C1 segment of cervical spinal cord (tissue), 14 donors: ENCODE results near the gene HNMT.
"Not testable (repeated sequence)": the region's sequence is repeated elsewhere in the genome, so short reads cannot be mapped to it uniquely, and the experiment has no call there.

Source experiments
- DNase-seq, 14 donors: peaks; one replicate each; lab custom pipeline; 2025; lab: John Stamatoyannopoulos, UW

HNMT gene

DNA sequence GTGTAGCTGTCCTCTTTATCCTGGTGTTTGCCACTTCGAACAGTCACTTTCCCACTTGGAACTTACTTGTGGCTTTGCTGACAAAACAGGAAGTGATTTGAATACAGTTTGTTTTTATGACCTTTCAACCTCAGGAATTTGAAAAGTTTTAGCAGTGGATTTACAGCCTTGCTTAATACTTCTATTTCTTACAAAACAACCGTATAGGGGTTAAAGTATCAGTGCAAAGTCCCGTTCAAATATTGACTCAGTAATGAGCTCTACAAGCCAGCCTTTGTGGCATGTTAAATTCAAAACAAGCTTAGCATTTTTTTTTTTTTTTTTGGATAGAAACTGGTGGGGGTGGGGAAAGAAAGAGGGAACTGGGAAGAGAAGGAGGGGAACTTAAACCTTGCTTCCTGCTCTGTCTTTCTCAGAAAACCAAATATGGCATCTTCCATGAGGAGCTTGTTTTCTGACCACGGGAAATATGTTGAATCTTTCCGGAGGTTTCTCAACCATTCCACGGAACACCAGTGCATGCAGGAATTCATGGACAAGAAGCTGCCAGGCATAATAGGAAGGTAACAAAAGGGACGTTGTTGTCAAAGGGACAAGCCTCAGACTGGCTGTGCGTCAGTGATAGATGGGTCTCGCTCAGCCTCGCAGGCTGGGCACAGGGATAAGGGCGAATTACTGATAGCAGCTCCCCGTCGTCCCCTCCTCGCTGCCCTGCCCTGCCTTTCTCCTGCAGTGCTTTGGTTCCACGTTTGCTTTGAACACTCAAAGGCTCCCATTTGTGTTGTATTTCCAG lies at the start of gene HNMT:
Gene HNMT, plus strand, starts transcription at position 408 of the 793 bp plus-strand sequence. Its CDS starts 19 bp downstream, at position 427.
- DNase-seq, result peak in 12 of 14 donors; percentile 6 to 88 (median 52)

GRCh38 chr2:137921105-137921880 lies 43.0 kb upstream of the HNMT start:
- DNase-seq, result no peak

DNA sequence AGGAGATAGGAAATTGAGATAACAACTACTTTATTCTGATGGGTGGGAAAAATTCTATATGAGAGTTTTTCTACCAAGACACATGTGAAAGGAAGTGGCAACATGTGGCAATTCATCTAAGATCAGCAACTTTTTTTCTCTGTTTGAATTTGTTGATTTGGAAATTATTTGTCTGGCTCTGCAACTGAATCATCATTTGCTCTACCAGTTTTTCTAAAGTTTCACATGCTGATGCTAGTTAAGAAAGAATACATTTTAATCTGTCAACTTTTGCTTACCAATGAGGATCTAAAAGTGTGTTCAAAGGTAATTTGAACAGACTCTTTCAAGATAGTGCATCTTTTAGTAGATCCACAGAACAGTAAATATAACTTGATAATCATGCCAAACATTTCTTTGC lies 42.1 kb upstream of the HNMT start:
- DNase-seq, result not testable (repeated sequence)

DNA sequence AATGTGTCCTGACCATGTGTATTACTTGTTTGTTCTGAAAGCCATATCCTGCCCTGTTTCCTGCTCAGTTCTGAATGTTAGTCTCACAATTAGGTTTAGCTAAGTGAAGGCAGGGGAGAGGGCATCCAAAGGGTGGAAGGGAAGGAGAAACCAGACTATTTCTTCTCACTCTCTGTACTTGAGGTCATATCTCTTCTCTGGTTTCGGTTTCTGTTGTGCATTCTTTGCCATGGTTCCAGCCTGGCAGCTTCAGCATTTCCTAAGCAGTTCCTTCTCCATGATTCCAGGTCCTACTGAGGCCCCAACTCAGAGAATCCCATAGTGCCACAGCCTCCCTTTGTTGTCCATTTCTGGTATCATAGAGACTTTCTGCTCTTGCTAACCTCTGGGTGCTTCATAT lies 40.3 kb upstream of the HNMT start:
- no peak for DNase-seq

DNA sequence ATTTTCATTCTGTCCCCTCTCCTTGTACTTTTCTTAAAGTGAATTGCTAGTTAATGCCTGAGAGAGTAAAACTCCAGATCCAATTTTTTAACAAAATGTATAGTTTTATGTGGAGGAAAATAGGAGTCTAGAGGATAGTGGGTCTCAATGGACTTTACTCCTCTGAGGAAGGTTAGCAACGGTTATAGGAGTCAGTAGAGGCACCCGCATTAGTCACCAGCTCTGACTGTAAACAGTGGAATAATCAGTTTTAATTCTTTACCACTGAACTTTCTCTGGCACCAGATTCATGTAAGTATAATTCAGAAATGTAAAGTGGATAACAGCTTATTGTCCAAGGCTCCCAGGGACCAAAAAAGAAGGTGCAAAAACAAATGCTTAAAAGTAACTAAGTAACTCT lies 38.7 kb upstream of the HNMT start:
- DNase-seq, result no peak

GRCh38 chr2:137927846-137928245 lies 36.4 kb upstream of the HNMT start:
- no peak for DNase-seq

DNA sequence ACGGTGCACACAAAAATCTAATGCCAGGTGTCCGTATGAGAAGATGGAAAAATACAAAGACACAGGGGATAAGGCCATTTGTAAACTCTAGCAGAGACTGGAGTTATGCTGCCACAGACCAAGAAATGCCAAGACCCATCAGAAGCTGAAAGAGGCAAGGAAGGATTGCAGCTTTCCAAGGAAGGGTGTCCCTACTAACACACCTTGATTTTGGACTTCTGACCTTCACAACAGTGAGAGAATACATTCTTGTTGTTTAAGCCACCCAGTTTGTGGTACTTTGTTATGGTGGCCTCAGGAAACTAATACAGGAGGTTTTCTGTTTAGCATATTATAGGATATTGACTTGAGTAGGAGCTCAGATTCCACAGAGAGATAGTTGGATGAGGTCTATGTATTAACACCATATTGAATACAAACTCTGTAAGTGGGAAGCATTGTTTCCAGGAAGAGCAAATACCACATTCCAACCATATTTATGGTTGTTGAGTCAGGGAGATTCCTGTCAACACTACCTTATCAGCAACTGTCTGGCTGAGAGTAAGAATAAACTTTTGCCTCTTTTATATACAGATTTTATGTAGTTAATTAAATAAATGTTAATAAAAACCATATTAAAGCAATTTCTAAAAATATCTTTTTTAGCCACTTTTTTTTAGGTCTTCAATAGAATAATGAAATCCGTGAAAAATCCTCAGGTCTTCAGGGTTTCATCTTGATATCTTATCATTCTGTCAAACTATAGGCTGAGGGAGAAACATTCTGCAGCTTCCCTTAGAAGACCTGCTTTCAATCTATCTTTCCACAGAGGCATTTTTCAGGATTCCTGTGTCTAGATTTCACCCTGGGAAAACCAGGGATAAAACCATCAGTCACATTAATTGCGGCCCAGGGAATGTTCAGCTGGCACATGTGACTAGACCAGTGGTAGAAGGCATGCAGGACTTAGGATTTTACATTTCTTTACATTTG lies 35.4 kb upstream of the HNMT start:
- DNase-seq, result no peak

DNA sequence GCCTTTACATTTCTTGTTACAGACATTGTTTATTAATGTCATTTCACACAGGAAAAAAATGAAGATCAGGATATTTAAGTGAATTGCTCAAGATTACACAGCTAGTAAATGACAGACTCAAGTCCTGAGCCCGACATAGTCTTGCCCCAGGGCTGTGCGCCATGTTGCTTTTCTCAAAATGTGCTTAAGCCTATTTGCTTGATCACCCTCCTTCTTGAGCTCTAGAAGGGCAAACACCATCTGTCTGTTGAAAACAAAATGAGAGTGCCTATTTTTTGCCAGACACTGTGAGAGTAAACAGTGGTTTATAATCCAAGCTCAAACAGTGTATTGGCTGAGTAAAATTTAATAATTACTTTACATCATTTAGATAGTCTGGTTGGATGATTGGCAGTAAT lies 34.8 kb upstream of the HNMT start:
- no peak for DNase-seq

- DNase-seq, result no peak
Observed at GRCh38 chr2:137930146-137930545, 34.1 kb upstream of the HNMT start.

- no peak for DNase-seq
Observed at GRCh38 chr2:137935591-137935990, 28.7 kb upstream of the HNMT start.

DNA sequence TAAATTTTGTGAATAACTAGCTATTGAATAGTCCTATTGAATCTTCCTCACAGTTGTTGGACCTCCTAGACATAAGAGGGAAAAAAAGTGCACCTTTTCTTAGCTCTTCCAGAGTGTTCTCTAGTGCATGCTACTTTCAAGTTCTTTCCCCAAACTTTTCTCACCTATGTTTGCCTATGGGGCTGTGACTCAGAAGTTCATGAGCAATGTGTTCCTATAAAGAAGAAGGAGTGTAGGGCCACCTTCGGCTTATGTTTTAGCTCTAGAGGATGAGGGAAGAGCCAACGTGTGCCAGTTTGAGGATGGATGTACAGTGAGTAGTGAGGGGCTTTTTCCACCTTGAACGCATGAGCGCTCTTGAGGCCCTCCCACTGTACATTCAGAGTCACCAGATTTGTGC lies 27.0 kb upstream of the HNMT start:
- DNase-seq, result no peak

DNA sequence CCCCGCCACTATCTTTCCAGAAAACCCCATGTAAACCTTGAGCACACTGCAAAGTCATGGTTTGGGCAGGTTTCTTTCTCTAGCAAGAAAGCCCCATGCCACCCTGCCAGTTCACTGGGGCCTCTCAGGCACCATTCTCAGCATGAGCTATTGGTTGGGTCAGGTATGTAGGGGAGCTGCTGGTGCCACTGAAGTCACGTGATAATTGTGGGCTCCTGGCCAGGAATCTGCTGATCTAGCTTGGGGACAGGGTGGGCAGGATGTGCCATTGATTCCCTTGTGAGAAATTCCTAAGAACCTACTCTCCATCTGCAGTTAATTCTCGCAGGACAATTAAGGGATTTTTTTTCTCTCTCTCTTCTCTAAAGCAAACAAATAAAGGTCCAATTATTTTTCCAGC lies 26.5 kb upstream of the HNMT start:
- DNase-seq, result no peak

DNA sequence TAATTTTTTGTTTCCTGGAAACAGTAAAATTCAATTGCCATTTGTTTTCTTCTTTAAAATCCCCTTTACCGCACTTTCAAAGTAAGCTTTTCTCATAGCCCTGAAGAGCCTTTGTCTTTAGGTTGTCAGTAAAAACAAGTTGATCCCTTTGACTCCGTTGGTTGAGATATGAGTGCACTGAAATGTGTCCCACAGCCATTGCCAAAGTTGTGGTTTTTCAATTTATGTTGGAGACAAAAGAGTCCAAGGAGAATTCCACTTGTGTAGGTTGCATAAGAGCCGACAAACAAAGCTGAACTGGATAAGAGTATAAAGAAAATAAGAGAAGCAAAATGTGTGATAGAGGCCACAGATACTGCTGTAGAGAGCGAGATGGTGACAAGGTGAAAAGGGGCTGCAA lies 26.1 kb upstream of the HNMT start:
- no peak for DNase-seq

- DNase-seq, result no peak
Observed at GRCh38 chr2:137939026-137939425, 25.2 kb upstream of the HNMT start.

DNA sequence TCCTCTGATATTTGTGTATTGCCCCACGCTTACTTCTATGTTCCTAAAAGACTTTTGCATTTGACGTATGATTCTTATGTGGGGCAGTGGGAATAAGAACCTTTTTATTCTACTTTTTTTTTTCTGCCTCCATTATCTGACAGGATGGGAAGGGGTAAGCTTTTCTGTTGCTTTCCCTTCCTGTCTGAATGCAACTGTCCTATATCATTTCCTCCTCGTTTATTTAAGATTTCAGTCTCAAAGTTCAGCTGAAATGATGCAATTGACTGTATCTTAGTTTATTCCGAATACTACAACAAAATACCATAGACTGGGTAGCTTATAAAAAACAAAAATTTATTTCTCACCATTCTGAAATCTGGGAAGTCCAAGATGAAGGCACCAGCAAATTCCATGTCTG lies 24.1 kb upstream of the HNMT start:
- no peak for DNase-seq

DNA sequence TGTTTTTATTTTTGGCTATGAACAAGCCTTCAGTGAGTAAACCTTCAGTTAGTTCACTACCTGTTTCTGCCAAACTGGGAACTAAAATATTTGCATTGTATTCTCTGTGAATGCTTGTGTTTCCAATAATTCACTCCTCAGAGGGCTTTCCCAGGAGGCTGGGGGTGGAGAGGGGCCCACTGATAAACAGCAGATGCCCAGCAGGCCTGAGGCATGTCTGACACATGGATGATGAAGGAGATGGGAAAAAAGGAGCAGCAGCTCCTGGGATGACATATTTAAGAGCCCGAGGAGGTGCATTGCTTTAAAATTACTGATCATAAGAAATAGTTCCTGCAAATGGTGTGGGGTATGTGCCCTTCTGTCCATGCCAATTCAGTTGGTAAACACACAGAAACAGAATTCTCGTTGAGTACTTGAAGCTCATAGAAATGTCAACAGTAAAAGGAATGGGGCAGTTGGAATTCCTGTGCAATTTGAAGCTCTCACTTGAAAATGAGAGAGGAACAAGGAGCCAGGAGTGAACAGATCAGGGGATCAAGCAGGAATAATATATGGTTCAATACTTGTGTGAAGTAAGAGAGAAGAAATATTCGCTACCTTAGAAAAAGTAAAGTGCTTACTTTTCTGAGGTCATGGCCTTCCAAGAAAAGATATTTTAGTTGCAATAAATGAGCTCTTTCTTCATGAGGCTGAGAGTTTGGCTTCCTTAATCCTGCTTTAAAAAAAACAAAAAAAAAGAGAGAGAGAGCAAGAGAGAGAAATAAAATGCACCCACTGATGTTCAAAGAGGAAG lies 22.0 kb upstream of the HNMT start:
- no peak for DNase-seq

- DNase-seq, result no peak
Observed at GRCh38 chr2:137942833-137943677, 21.2 kb upstream of the HNMT start.

- no peak for DNase-seq
Observed at GRCh38 chr2:137943678-137944347, 20.5 kb upstream of the HNMT start.

GRCh38 chr2:137944714-137945113 lies 19.6 kb upstream of the HNMT start:
- DNase-seq, result no peak

- DNase-seq, result no peak
Observed at GRCh38 chr2:137945229-137945628, 19.0 kb upstream of the HNMT start.
